Purkinje cell (primary cell): Measurements from ENCODE around the gene HSPA1L. TPM values are rescaled to one million over a fixed set of nuclear protein-coding genes. Genes with fewer than 3 reads are reported as not detected.

Experiments
- polyA plus RNA-seq: library from polyadenylated mRNA; unstranded; fragments of >200 nt; fragmentation: Nextera tagmentation; gene quantifications from 2 replicates; pipeline ENCODE4 v1.2.1, GENCODE V29; 2014

HSPA1L gene
- 0.76 and 1.6 TPM in 2 replicates for polyA plus RNA-seq

DNA sequence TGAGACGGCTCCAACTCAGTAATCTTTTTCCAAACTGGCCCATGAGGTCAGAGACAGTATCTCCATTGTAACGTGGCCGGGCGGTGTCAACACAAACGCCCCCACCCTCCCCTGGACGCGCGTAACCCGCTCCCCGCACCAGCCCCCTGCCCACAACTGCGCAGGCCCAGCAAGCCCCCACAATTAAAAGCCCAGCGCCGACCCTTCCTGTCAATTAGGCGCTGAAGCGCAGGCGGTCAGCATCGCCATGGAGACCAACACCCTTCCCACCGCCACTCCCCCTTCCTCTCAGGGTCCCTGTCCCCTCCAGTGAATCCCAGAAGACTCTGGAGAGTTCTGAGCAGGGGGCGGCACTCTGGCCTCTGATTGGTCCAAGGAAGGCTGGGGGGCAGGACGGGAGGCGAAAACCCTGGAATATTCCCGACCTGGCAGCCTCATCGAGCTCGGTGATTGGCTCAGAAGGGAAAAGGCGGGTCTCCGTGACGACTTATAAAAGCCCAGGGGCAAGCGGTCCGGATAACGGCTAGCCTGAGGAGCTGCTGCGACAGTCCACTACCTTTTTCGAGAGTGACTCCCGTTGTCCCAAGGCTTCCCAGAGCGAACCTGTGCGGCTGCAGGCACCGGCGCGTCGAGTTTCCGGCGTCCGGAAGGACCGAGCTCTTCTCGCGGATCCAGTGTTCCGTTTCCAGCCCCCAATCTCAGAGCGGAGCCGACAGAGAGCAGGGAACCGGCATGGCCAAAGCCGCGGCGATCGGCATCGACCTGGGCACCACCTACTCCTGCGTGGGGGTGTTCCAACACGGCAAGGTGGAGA, at the start of gene HSPA1L, which contains the start of gene HSPA1A:
TSS of gene HSPA1L (minus strand) at position 259 of the 814 bp plus-strand sequence. CDS start 3,311 bp downstream, outside the sequence.
TSS of gene HSPA1A (plus strand) at position 519 of the 814 bp plus-strand sequence. CDS start at position 733, 214 bp downstream.

DNA sequence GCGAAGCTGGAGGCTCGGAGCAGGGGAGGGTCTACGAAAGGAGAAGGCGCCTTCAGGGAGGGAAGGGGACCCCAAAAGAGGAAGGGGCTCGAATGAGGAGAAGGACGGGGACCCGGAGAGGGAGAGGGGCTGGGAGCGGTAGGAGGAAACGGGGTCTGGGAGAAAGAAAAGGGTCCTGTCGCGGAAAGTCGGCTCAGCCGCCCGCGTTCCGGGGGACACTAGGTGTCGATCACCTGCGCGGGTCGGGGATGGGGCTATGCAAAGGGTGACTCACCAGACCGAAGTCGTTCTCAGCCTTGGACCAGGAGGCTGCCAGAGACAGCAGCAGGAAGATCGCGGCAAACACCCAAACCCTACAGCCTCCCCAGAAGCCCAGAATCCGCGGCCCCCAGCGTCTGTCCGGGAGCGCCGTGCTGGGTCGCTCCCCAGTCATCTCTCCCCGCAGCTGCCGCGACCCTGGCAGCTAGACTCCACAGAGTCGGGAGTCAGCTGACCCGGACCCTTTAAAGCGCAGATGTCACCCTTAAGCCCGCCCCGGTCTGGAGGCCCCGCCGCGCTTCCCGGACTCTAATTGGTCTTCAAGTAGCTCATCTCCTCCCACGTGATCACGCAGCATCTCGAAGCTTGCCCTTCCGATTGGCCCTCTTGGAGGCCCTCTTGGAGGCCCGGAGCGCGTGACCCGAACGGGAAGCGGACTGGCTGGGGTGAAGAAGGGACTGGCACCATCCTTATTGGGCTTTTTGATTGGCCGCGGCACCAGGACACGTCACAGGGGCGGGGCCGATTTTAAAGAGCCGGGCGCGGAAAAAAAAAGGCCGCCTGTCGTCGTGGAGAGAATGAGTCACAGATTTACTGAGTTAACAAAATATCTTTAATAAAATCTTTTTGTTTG, 47.5 kb upstream of the HSPA1L start, which contains the start of gene NEU1:
TSS of gene NEU1 (minus strand) at position 478 of the 892 bp plus-strand sequence. CDS start at position 433, 45 bp downstream.

DNA sequence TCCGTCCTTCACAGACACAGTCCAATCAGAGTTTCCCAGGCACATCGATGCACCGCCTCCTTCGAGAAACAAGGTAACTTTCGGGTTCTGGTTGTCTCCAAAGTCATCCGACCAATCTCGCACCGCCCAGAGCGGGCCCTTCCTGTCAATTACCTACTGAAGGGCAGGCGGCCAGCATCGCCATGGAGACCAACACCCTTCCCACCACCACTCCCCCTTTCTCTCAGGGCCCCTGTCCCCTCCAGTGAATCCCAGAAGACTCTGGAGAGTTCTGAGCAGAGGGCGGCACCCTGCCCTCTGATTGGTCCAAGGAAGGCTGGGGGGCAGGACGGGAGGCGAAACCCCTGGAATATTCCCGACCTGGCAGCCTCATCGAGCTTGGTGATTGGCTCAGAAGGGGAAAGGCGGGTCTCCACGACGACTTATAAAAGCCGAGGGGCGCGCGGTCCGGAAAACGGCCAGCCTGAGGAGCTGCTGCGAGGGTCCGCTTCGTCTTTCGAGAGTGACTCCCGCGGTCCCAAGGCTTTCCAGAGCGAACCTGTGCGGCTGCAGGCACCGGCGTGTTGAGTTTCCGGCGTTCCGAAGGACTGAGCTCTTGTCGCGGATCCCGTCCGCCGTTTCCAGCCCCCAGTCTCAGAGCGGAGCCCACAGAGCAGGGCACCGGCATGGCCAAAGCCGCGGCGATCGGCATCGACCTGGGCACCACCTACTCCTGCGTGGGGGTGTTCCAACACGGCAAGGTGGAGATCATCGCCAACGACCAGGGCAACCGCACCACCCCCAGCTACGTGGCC, 12.4 kb upstream of the HSPA1L start, which contains the start of gene HSPA1B:
TSS of gene HSPA1B (plus strand) at position 453 of the 794 bp plus-strand sequence. CDS start at position 666, 213 bp downstream.

DNA sequence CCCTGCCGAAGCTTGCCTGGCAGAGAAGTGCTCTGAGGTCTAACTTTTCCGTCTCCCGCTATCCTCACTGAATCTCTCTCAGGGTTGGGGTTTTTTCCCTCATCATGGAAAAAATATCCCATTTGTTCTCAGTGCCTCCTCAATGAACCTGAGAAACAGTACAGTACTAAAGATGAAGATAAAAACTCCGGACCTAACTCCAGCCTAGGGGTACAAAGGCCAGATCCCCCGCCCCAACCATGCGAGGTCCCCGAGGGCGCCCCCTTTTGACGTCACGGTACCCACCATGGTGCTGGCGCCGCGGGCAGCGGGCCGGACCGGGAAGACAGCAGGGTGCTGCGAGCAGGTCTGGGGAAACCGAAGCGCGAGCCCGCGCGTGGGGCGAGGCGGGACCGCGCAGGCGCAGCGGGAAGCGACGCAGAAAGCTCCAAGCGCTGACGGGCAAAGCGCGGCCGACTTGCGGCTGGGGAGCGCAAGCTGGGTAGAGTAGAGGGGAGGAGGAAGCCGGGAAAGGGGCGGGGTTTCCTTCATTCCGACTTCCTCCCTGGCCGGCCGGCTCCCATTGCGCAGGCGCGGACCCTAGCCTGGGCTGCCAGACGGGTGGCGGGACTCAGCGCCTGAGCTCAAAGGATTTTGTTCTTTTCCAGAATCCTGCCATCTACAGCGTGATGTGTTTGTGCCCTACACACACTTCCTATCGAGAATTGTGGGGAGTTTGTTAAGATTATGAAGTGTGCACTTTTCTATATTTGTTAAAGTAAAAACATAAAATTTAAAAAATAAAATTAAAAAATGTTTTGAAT, 8.4 kb downstream of the HSPA1L start, which contains the start of gene LSM2:
TSS of gene LSM2 (minus strand) at position 497 of the 803 bp plus-strand sequence. CDS start at position 288, 209 bp downstream.

DNA sequence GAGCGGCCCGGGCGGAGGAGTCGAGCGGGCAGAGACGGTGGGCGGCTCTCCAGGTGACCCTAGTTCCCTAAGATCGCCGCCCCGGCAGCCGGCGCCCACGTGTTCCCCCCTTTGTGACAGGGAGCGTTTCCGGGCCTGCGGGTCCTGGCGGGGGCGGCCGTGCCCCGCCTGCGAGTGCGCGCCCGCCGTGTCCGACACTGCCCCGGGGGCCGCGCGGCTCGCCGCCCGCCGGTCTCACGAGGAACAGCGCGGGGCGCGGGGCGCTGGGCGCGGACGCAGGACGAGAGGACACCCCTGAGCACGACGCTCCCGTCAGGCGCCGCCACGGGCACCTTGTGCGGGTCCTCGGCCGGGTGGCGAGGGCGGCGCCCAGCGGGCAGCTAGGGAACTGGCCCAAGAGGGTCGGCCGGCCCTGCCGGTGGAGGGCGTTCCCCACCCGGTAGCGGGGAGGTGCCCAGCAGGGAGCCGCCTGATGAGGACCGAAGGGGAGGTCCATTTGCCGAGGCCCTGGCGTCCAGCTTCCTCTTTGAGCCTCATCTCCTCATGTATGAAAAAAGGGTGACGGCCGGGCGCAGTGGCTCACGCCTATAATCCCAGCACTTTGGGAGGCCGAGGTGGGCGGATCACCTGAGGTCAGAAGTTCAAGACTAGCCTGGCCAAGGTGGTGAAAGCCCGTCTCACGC, 19.3 kb downstream of the HSPA1L start, which contains the start of gene VARS1:
TSS of gene VARS1 (minus strand) at position 137 of the 683 bp plus-strand sequence. CDS start 535 bp downstream, outside the sequence.

DNA sequence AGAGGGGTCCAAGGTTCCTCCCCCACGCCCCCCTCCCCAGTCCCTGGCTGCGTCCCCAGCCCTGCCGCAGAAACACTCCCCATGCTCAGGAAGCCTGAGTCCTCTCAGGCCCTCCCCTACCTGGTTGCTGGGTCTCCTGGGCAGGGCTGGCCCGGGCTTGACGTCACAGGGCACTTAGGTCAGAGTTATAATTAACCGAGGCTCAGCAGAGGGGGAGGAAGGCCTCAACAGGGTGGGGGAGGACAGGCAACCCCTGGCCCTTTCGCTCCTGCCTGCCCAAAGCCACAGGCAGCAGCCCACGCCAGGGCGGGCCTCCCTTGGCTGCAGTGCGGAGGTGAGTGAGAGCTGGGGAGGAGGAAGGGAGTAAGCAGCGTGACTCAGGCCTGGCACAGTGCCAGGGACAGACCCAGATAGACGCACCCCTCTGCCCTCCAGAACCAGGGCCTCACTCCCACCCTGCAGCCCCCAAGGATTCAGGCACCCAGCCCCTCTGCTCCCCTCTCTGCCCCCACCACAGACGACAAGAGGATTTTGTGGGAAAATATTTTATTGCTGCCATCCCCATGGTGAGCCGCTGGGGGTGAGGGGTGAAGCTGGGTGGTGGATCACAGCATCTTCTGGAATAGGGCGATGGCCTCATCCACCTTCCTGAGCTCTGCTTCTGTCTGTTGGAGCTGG, 38.0 kb downstream of the HSPA1L start, which contains the start of gene VWA7:
TSS of gene VWA7 (minus strand) at position 340 of the 678 bp plus-strand sequence. CDS start 549 bp downstream, outside the sequence.

DNA sequence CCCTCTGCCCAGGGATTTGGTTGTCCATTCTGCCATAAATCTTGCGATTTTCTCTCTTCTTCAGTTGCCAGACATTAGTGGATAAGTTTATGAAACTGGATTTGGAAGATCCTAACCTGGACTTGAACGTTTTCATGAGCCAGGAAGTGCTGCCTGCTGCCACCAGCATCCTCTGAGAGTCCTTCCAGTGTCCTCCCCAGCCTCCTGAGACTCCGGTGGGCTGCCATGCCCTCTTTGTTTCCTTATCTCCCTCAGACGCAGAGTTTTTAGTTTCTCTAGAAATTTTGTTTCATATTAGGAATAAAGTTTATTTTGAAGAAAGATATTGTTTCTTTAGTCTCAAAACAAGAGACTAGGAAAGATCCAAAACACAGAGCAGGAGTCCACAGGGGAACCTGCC, 52.7 kb downstream of the HSPA1L start, which contains the start of gene SAPCD1:
TSS of gene SAPCD1 (plus strand) at position 301 of the 400 bp plus-strand sequence. CDS start 399 bp downstream, outside the sequence.

Other genes with a start within 250 kb of the HSPA1L start
- not detected in 2 replicates for gene LTA, start 243.0 kb downstream of the HSPA1L start, polyA plus RNA-seq
- not detected in 2 replicates for gene TNF, start 239.7 kb downstream of the HSPA1L start, polyA plus RNA-seq
- gene LTB, start 232.9 kb downstream of the HSPA1L start, polyA plus RNA-seq = not detected in 2 replicates
- gene LST1, start 229.0 kb downstream of the HSPA1L start, polyA plus RNA-seq = not detected in 2 replicates
- not detected in 2 replicates for gene NCR3, start 222.3 kb downstream of the HSPA1L start, polyA plus RNA-seq
- 2.7 TPM in 1 of 2 replicates, not detected in the other for gene AIF1, start 200.0 kb downstream of the HSPA1L start, polyA plus RNA-seq
- 3.7 and 3.8 TPM in 2 replicates for gene PRRC2A, start 194.6 kb downstream of the HSPA1L start, polyA plus RNA-seq
- 16.0 and 30.8 TPM in 2 replicates for gene BAG6, start 162.6 kb downstream of the HSPA1L start, polyA plus RNA-seq
- gene APOM, start 159.4 kb downstream of the HSPA1L start, polyA plus RNA-seq = 1.8 and 2.4 TPM in 2 replicates
- 0.39 and 1.3 TPM in 2 replicates for gene C6orf47, start 154.5 kb downstream of the HSPA1L start, polyA plus RNA-seq
- 3.1 and 4.2 TPM in 2 replicates for gene GPANK1, start 150.3 kb downstream of the HSPA1L start, polyA plus RNA-seq
- gene CSNK2B, start 149.2 kb downstream of the HSPA1L start, polyA plus RNA-seq = 299 and 301 TPM in 2 replicates
- gene LY6G5B, start 145.3 kb downstream of the HSPA1L start, polyA plus RNA-seq = 0.24 and 1.8 TPM in 2 replicates
- 0.29 and 2.4 TPM in 2 replicates for gene LY6G5C, start 134.2 kb downstream of the HSPA1L start, polyA plus RNA-seq
- 67.3 and 71.0 TPM in 2 replicates for gene ABHD16A, start 112.0 kb downstream of the HSPA1L start, polyA plus RNA-seq
- not detected in 2 replicates for gene LY6G6F, start 108.4 kb downstream of the HSPA1L start, polyA plus RNA-seq
- gene LY6G6D, start 99.9 kb downstream of the HSPA1L start, polyA plus RNA-seq = not detected in 2 replicates
- not detected in 2 replicates for gene LY6G6C, start 93.5 kb downstream of the HSPA1L start, polyA plus RNA-seq
- gene MPIG6B, start 91.9 kb downstream of the HSPA1L start, polyA plus RNA-seq = not detected in 2 replicates
- 2.6 and 7.7 TPM in 2 replicates for gene DDAH2, start 86.0 kb downstream of the HSPA1L start, polyA plus RNA-seq
- 1.2 and 1.3 TPM in 2 replicates for gene CLIC1, start 78.8 kb downstream of the HSPA1L start, polyA plus RNA-seq
- not detected in 2 replicates for gene MSH5, start 75.3 kb downstream of the HSPA1L start, polyA plus RNA-seq
- gene SAPCD1, start 52.6 kb downstream of the HSPA1L start, polyA plus RNA-seq = not detected in 2 replicates
- 3.1 TPM in 1 of 2 replicates, not detected in the other for gene VWA7, start 38.0 kb downstream of the HSPA1L start, polyA plus RNA-seq
- gene VARS1, start 19.5 kb downstream of the HSPA1L start, polyA plus RNA-seq = 5.9 and 6.1 TPM in 2 replicates
- 26.3 and 31.0 TPM in 2 replicates for gene LSM2, start 8.3 kb downstream of the HSPA1L start, polyA plus RNA-seq
- 3.4 and 5.1 TPM in 2 replicates for gene HSPA1A, start 260 bp upstream of the HSPA1L start, polyA plus RNA-seq
- 0.20 and 1.7 TPM in 2 replicates for gene HSPA1B, start 12.5 kb upstream of the HSPA1L start, polyA plus RNA-seq
- 15.2 and 16.1 TPM in 2 replicates for gene NEU1, start 47.5 kb upstream of the HSPA1L start, polyA plus RNA-seq
- not detected in 2 replicates for gene SLC44A4, start 63.7 kb upstream of the HSPA1L start, polyA plus RNA-seq
- gene EHMT2, start 82.4 kb upstream of the HSPA1L start, polyA plus RNA-seq = 5.9 and 11.4 TPM in 2 replicates
- not detected in 2 replicates for gene ZBTB12, start 86.8 kb upstream of the HSPA1L start, polyA plus RNA-seq
- 1.2 TPM in 1 of 2 replicates, not detected in the other for gene C2, start 112.4 kb upstream of the HSPA1L start, polyA plus RNA-seq
- 0.34 TPM in 1 of 2 replicates, not detected in the other for gene CFB, start 130.8 kb upstream of the HSPA1L start, polyA plus RNA-seq
- gene NELFE, start 143.7 kb upstream of the HSPA1L start, polyA plus RNA-seq = 18.1 and 30.7 TPM in 2 replicates
- gene SKIC2, start 143.9 kb upstream of the HSPA1L start, polyA plus RNA-seq = 8.0 and 11.7 TPM in 2 replicates
- gene DXO, start 156.9 kb upstream of the HSPA1L start, polyA plus RNA-seq = 9.6 and 21.2 TPM in 2 replicates
- gene C4A, start 166.8 kb upstream of the HSPA1L start, polyA plus RNA-seq = not detected in 2 replicates
- gene C4B, start 199.5 kb upstream of the HSPA1L start, polyA plus RNA-seq = not detected in 2 replicates
- 0.20 TPM in 1 of 2 replicates, not detected in the other for gene CYP21A2, start 223.1 kb upstream of the HSPA1L start, polyA plus RNA-seq